ENCODE measurements around the gene BCAT1.

DNA sequence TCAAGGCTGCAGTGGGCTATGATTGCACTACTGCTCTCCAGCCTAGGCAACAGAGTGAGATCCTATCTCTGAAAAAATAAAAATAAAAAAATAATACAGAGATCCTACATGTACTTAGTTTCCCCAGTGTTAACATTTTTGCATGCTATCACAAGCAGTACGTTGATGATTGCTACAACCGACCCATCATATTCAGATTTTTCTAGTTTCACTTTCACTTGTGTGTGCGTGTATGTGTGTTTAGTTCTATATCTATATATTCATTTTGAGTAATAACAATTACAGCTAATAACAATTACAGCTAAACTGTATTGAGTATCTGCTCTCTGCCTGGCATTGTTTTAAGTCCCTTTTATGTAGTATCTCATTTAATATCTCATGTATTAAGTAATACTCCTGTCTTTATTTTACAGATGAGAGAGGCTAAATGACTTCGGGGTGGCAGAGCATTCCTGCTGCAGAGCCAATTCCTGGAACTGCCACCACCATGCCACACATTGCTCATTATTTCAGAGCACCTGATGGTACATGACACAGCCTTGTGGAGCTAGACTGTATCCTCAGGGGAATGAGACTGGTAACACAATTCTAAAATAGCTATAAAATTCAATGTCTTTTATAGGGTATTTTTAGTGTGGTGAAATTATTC lies 153.1 kb downstream of the BCAT1 start:
- TF ChIP-seq, protein P1, sequence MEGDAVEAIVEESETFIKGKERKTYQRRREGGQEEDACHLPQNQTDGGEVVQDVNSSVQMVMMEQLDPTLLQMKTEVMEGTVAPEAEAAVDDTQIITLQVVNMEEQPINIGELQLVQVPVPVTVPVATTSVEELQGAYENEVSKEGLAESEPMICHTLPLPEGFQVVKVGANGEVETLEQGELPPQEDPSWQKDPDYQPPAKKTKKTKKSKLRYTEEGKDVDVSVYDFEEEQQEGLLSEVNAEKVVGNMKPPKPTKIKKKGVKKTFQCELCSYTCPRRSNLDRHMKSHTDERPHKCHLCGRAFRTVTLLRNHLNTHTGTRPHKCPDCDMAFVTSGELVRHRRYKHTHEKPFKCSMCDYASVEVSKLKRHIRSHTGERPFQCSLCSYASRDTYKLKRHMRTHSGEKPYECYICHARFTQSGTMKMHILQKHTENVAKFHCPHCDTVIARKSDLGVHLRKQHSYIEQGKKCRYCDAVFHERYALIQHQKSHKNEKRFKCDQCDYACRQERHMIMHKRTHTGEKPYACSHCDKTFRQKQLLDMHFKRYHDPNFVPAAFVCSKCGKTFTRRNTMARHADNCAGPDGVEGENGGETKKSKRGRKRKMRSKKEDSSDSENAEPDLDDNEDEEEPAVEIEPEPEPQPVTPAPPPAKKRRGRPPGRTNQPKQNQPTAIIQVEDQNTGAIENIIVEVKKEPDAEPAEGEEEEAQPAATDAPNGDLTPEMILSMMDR (IDR thresholded peaks at IDR 0.05; ENCODE audit: insufficient read depth, low read length, poor library complexity, severe bottlenecking): no peak
- no peak for TF ChIP-seq EZH2phosphoT487 (conservative IDR thresholded peaks at IDR 0.05; ENCODE audit: low read length)

All from SU-DHL-6 (cell line).